HepG2 (cell line): ENCODE results near the gene CTDSP1. TPM values are rescaled to one million over a fixed set of nuclear protein-coding genes. Genes with fewer than 3 reads are reported as not detected.

ENCODE experiments used
- CENPT ChIP-seq: sonication (generic); formaldehyde crosslinking; IDR thresholded peaks from 2 replicates; pipeline ENCODE4 v1.8.0; 2022; ENCODE audit warnings: low read depth, mild to moderate bottlenecking, moderate library complexity, missing genetic modification reagents
- ERF ChIP-seq: IDR thresholded peaks from 2 replicates; pipeline ENCODE4 v1.6.1; 2018; ENCODE audit warnings: missing biosample characterization, missing genetic modification reagents
- FOXA3 ChIP-seq: IDR thresholded peaks from 2 replicates; pipeline ENCODE4 v1.6.1; 2016; ENCODE audit warnings: missing genetic modification reagents, missing compliant biosample characterization
- GLI4 ChIP-seq: sonication (generic); formaldehyde crosslinking; IDR thresholded peaks from 2 replicates; pipeline ENCODE4 v1.5.1; 2020; ENCODE audit warnings: missing genetic modification reagents, mild to moderate bottlenecking, moderate library complexity, borderline replicate concordance
- HOXA9 ChIP-seq: sonication (generic); formaldehyde crosslinking; IDR thresholded peaks from 2 replicates; pipeline ENCODE4 v1.8.1; 2022; ENCODE audit warnings: missing genetic modification reagents, mild to moderate bottlenecking, moderate library complexity, borderline replicate concordance
- MAZ ChIP-seq, 2 experiments: sonication (generic) in 1 of 2; formaldehyde crosslinking in 1 of 2; IDR thresholded peaks; 2 replicates each; pipeline versions ENCODE4 v1.5.0 to v1.6.1; 2012 to 2020; ENCODE audit warnings: low read depth in 2 of 2, mild to moderate bottlenecking in 2 of 2, borderline replicate concordance in 1 of 2, improper control_type of control experiment in 1 of 2, low read length in 1 of 2, missing genetic modification reagents in 1 of 2, moderate library complexity in 1 of 2
- TFDP1 ChIP-seq: IDR thresholded peaks from 2 replicates; pipeline ENCODE4 v1.6.1; 2016; ENCODE audit warnings: missing compliant biosample characterization, missing genetic modification reagents, borderline replicate concordance
- TRIM22 ChIP-seq: fragments of 450-650 bp; IDR thresholded peaks from 2 replicates; pipeline ENCODE4 v1.6.1; 2017
- ZBTB43 ChIP-seq: sonication (generic); formaldehyde crosslinking; conservative IDR thresholded peaks from 2 replicates; pipeline ENCODE4 v1.4.0; 2020; ENCODE audit warnings: missing genetic modification reagents
- ZFAT ChIP-seq: sonication (generic); formaldehyde crosslinking; conservative IDR thresholded peaks from 2 replicates; pipeline ENCODE4 v1.8.1; 2023; ENCODE audit warnings: missing genetic modification reagents, inconsistent platforms
- ZFY ChIP-seq: sonication (generic); formaldehyde crosslinking; IDR thresholded peaks from 2 replicates; pipeline ENCODE4 v1.4.0; 2020; ENCODE audit warnings: missing genetic modification reagents
- ZNF407 ChIP-seq: sonication (generic); formaldehyde crosslinking; IDR thresholded peaks from one replicate; pipeline ENCODE4 v1.5.1; 2020; ENCODE audit warnings: mild to moderate bottlenecking, missing genetic modification reagents; ENCODE audit errors: not compliant biosample characterization
- ZNF446 ChIP-seq: sonication (generic); formaldehyde crosslinking; IDR thresholded peaks from 2 replicates; pipeline ENCODE4 v1.5.0; 2020; ENCODE audit warnings: mild to moderate bottlenecking, missing genetic modification reagents
- ZNF552 ChIP-seq: sonication (generic); formaldehyde crosslinking; IDR thresholded peaks from 2 replicates; pipeline ENCODE4 v1.9.0; 2022; ENCODE audit warnings: missing genetic modification reagents, mild to moderate bottlenecking, borderline replicate concordance
- ZNF577 ChIP-seq: sonication (generic); formaldehyde crosslinking; IDR thresholded peaks from 2 replicates; pipeline ENCODE4 v1.4.0; 2020; ENCODE audit warnings: mild to moderate bottlenecking, low read depth, missing genetic modification reagents, borderline replicate concordance
- polyA plus RNA-seq, 8 experiments: library from polyadenylated mRNA; depleted of rRNA in 3 of 8; stranded (reverse) in 7 of 8; unstranded in 1 of 8; fragments of >200 nt; fragmentation: Illumina TruSeq in 4 of 8; extraction: Trizol in 4 of 8; gene quantifications; 2 replicates each; pipeline versions ENCODE4 v1.2.1 to v1.2.3, GENCODE V29; 2011 to 2016; ENCODE audit warnings: low read depth in 4 of 8, missing spikeins in 1 of 8, mixed read lengths in 1 of 8; ENCODE audit not compliant: insufficient read depth in 1 of 8
- total RNA-seq, 5 experiments: library from RNA; depleted of rRNA; stranded (reverse); fragments of >200 nt; fragmentation: Illumina TruSeq; extraction: Trizol; gene quantifications; 2 replicates each; pipeline ENCODE4 v1.2.3, GENCODE V29; 2016; ENCODE audit warnings: low read depth in 1 of 5

Gene CTDSP1
- total and polyA plus RNA-seq, 2 of the 13 experiments (the other 11 are each of a cell fraction or from before 2014, with no cell fraction given) = 91.0 to 268 TPM

- TF ChIP-seq GLI4 (CRISPR knock-in tag) (0 out of 2 replicates have a peak, but pooled peaks have one; percentile 54), ERF (CRISPR knock-in tag) (peak; percentile 76), ZNF577 (CRISPR knock-in tag) (no peak), TFDP1 (peak; percentile 89; the same call in 1 of the 2 replicates), MAZ (IDR thresholded peaks at IDR 0.05; ENCODE audit: borderline replicate concordance, low read depth, low read length) (peak; percentile 92), MAZ (CRISPR knock-in tag; IDR thresholded peaks at IDR 0.05; ENCODE audit: low read depth) (peak; percentile 95), ZFY (CRISPR knock-in tag) (peak; percentile 87), HOXA9 (no peak; the same call in 1 of the 2 replicates), TRIM22 (no peak), ZNF407 (CRISPR knock-in tag) (no peak), ZBTB43 (CRISPR knock-in tag) (peak; percentile 55), ZFAT (0 out of 2 replicates have a peak, but pooled peaks have one; percentile 11), ZNF446 (CRISPR knock-in tag) (peak; percentile 82; the same call in 1 of the 2 replicates), ZNF552 (CRISPR knock-in tag) (peak; percentile 27; the same call in 1 of the 2 replicates), CENPT (CRISPR knock-in tag) (0 out of 2 replicates have a peak, but pooled peaks have one; percentile 78), FOXA3 (CRISPR knock-in tag) (peak; percentile 76; the same call in 1 of the 2 replicates)
Observed at GRCh38 chr2:218399391-218400166, at the start of gene CTDSP1 (continued).
